H1 (cell line): ENCODE results near the gene ARID4B. TPM values are rescaled to one million over a fixed set of nuclear protein-coding genes. Genes with fewer than 3 reads are reported as not detected.

Experiments used
- CTCF ChIA-PET: fragments of 300-600 bp; sonication (Branson Sonifier 250); formaldehyde crosslinking; loops from one replicate; lab custom pipeline; 2021; ENCODE audit not compliant: partially characterized antibody; lab: Charles Lee
- POLR2A ChIA-PET: fragments of 300-600 bp; sonication (Branson Sonifier 250); formaldehyde crosslinking; loops from one replicate; lab custom pipeline; 2021; ENCODE audit warnings: inconsistent platforms; ENCODE audit not compliant: partially characterized antibody; lab: Charles Lee
- DNase-seq, 2 experiments: peaks; one replicate each; pipeline versions ENCODE4 v3.0.0 to v3.0.0-alpha.2; 2010 to 2022; ENCODE audit warnings: low spot score in 2 of 2, low read depth in 1 of 2, mixed read lengths in 1 of 2
- FAIRE-seq: peaks from 2 replicates; lab custom pipeline; 2011; peaks lifted over from hg19 to GRCh38; lab: Jason Lieb, UNC
- H2AFZ ChIP-seq: 2 replicates; pipeline ENCODE4 v1.8.1; 2012; ENCODE audit warnings: low read length, inconsistent platforms
- H2AK5ac ChIP-seq: 2 replicates; pipeline ENCODE4 v1.6.1; 2013; ENCODE audit warnings: low read depth, low read length
- H2BK120ac ChIP-seq: replicated peaks from 2 replicates; pipeline ENCODE3; 2013; ENCODE audit warnings: low read depth, low read length, inconsistent platforms
- H2BK12ac ChIP-seq: 2 replicates; pipeline ENCODE4 v1.6.1; 2013; ENCODE audit warnings: low read depth, low read length
- H2BK15ac ChIP-seq: 2 replicates; pipeline ENCODE4 v1.6.1; 2013; ENCODE audit warnings: low read length
- H2BK20ac ChIP-seq: 2 replicates; pipeline ENCODE4 v1.6.1; 2013; ENCODE audit warnings: low read length
- H2BK5ac ChIP-seq: 2 replicates; pipeline ENCODE4 v1.6.1; 2013; ENCODE audit warnings: low read depth, low read length
- H3K14ac ChIP-seq: 2 replicates; pipeline ENCODE4 v1.6.1; 2013; ENCODE audit warnings: inconsistent platforms; ENCODE audit not compliant: insufficient read length
- H3K18ac ChIP-seq: 2 replicates; pipeline ENCODE4 v1.6.1; 2013; ENCODE audit warnings: low read length; ENCODE audit errors: extremely low read depth
- H3K23ac ChIP-seq: 2 replicates; pipeline ENCODE4 v1.6.1; 2013; ENCODE audit warnings: inconsistent platforms; ENCODE audit not compliant: insufficient read length
- H3K23me2 ChIP-seq: 2 replicates; pipeline ENCODE4 v1.6.1; 2013; ENCODE audit warnings: low read depth, low read length
- H3K27ac ChIP-seq: 2 replicates; pipeline ENCODE4 v1.6.1; 2011; ENCODE audit warnings: low read depth, low read length, inconsistent platforms
- H3K27me3 ChIP-seq, 4 experiments: replicated peaks in 1 of 4; 1 replicate in 1 of 4; 2 replicates in 3 of 4; pipeline versions ENCODE4 v1.6.1 to v1.8.1; 2011 to 2013; ENCODE audit warnings: low read length in 3 of 4, mild to moderate bottlenecking in 3 of 4, inconsistent platforms in 2 of 4, mixed read lengths in 2 of 4, moderate library complexity in 1 of 4; ENCODE audit not compliant: control insufficient read depth in 3 of 4, insufficient read depth in 3 of 4; ENCODE audit errors: extremely low read depth in 1 of 4
- H3K36me3 ChIP-seq, 4 experiments: 2 replicates each; pipeline versions ENCODE4 v1.6.1 to v1.8.1; 2011 to 2013; ENCODE audit warnings: mild to moderate bottlenecking in 4 of 4, low read length in 3 of 4, moderate library complexity in 2 of 4, control low read depth in 1 of 4, inconsistent platforms in 1 of 4; ENCODE audit not compliant: insufficient read depth in 4 of 4, control insufficient read depth in 2 of 4
- H3K4ac ChIP-seq: replicated peaks from 2 replicates; pipeline ENCODE3; 2013; ENCODE audit warnings: low read length, low read depth, mixed read lengths, inconsistent platforms; ENCODE audit not compliant: insufficient read length
- H3K4me1 ChIP-seq, 4 experiments: replicated peaks in 1 of 4; 1 replicate in 1 of 4; 2 replicates in 3 of 4; pipeline versions ENCODE4 v1.6.1 to v1.8.1; 2011 to 2013; ENCODE audit warnings: low read length in 3 of 4, inconsistent platforms in 2 of 4, mixed read lengths in 1 of 4; ENCODE audit not compliant: insufficient read depth in 4 of 4, control insufficient read depth in 3 of 4
- H3K4me2 ChIP-seq, 2 experiments: 2 replicates each; pipeline versions ENCODE4 v1.6.1 to v1.8.1; 2011 to 2013; ENCODE audit warnings: low read depth in 2 of 2, low read length in 2 of 2, control low read depth in 1 of 2, inconsistent platforms in 1 of 2, mild to moderate bottlenecking in 1 of 2; ENCODE audit not compliant: insufficient read depth in 1 of 2
- H3K4me3 ChIP-seq, 4 experiments: fragments of 200-600, 300-600 bp in 1 of 4; sonication (generic), shearing (Covaris generic), sonication (Bioruptor Twin) in 1 of 4; 2 replicates each; pipeline versions ENCODE4 v1.5.1 to v1.8.1; 2011 to 2016; ENCODE audit warnings: low read length in 4 of 4, low read depth in 3 of 4, control low read depth in 2 of 4, inconsistent platforms in 2 of 4, mild to moderate bottlenecking in 2 of 4, mixed read lengths in 1 of 4, moderate library complexity in 1 of 4; ENCODE audit not compliant: insufficient read depth in 2 of 4; ENCODE audit errors: extremely low read depth in 1 of 4
- H3K56ac ChIP-seq: replicated peaks from 2 replicates; pipeline ENCODE3; 2013; ENCODE audit warnings: low read depth, mild to moderate bottlenecking, mixed read lengths, low read length, inconsistent platforms; ENCODE audit not compliant: insufficient read length
- H3K79me1 ChIP-seq: 2 replicates; pipeline ENCODE4 v1.6.1; 2013; ENCODE audit warnings: low read depth, low read length, control low read depth
- H3K79me2 ChIP-seq, 2 experiments: 2 replicates each; pipeline versions ENCODE4 v1.6.1 to v1.8.1; 2012 to 2013; ENCODE audit warnings: low read length in 2 of 2, mild to moderate bottlenecking in 2 of 2, inconsistent platforms in 1 of 2; ENCODE audit not compliant: insufficient read depth in 2 of 2, control insufficient read depth in 1 of 2
- H3K9ac ChIP-seq, 4 experiments: replicated peaks in 1 of 4; 1 replicate in 1 of 4; 2 replicates in 3 of 4; pipeline versions ENCODE4 v1.6.1 to v1.8.1; 2011 to 2013; ENCODE audit warnings: low read depth in 3 of 4, low read length in 3 of 4, control low read depth in 2 of 4, mild to moderate bottlenecking in 2 of 4, moderate library complexity in 2 of 4, inconsistent platforms in 1 of 4; ENCODE audit errors: extremely low read depth in 1 of 4
- H3K9me3 ChIP-seq, 2 experiments: 2 replicates each; pipeline versions ENCODE4 v1.6.1 to v1.8.1; 2012 to 2013; ENCODE audit warnings: mild to moderate bottlenecking in 2 of 2, moderate library complexity in 2 of 2, control low read depth in 1 of 2, inconsistent platforms in 1 of 2, low read depth in 1 of 2, low read length in 1 of 2, mixed read lengths in 1 of 2; ENCODE audit not compliant: insufficient read depth in 2 of 2
- H4K20me1 ChIP-seq, 2 experiments: replicated peaks in 1 of 2; 2 replicates each; pipeline versions ENCODE3 to v1.8.1; 2011 to 2013; ENCODE audit warnings: inconsistent platforms in 2 of 2, low read length in 2 of 2, mild to moderate bottlenecking in 1 of 2; ENCODE audit not compliant: insufficient read depth in 2 of 2, control insufficient read depth in 1 of 2
- H4K5ac ChIP-seq: 2 replicates; pipeline ENCODE4 v1.6.1; 2013; ENCODE audit warnings: low read length, low read depth, mixed read lengths, inconsistent platforms; ENCODE audit not compliant: insufficient read length
- H4K8ac ChIP-seq: 2 replicates; pipeline ENCODE4 v1.8.0; 2013; ENCODE audit warnings: mild to moderate bottlenecking, moderate library complexity, low read length, inconsistent platforms; ENCODE audit not compliant: insufficient read depth; ENCODE audit errors: extremely low read depth
- H4K91ac ChIP-seq: replicated peaks from 2 replicates; pipeline ENCODE3; 2013; ENCODE audit warnings: low read length, mixed read lengths, inconsistent platforms; ENCODE audit not compliant: insufficient read length
- CHD1 ChIP-seq: IDR thresholded peaks from 2 replicates; pipeline ENCODE4 v1.6.1; 2012; ENCODE audit warnings: low read depth, low read length, improper control_type of control experiment
- GABPA ChIP-seq: IDR thresholded peaks from 2 replicates; pipeline ENCODE4 v1.6.1; 2011; ENCODE audit warnings: mild to moderate bottlenecking, low read length, moderate library complexity, borderline replicate concordance; ENCODE audit not compliant: insufficient read depth
- HDAC2 ChIP-seq, 2 experiments: fragments of 300-600 bp in 1 of 2; sonication (generic) in 1 of 2; IDR thresholded peaks; 2 replicates each; pipeline ENCODE4 v1.6.1; 2011 to 2012; ENCODE audit warnings: low read depth in 2 of 2, low read length in 2 of 2, mild to moderate bottlenecking in 2 of 2, moderate library complexity in 2 of 2, borderline replicate concordance in 1 of 2, inconsistent platforms in 1 of 2
- NANOG ChIP-seq: IDR thresholded peaks from 2 replicates; pipeline ENCODE4 v1.6.1; 2011; ENCODE audit warnings: low read length, low read depth, mild to moderate bottlenecking, inconsistent platforms; ENCODE audit not compliant: insufficient read depth, poor library complexity, severe bottlenecking
- NRF1 ChIP-seq: IDR thresholded peaks from 2 replicates; pipeline ENCODE4 v1.6.1; 2011; ENCODE audit warnings: mild to moderate bottlenecking, low read depth, low read length, improper control_type of control experiment
- SIRT6 ChIP-seq: IDR thresholded peaks from one replicate; pipeline ENCODE4 v1.7.1; 2012; ENCODE audit warnings: low read length, inconsistent platforms
- SP4 ChIP-seq: IDR thresholded peaks from 2 replicates; pipeline ENCODE4 v1.6.1; 2012; ENCODE audit warnings: low read length, inconsistent platforms
- YY1 ChIP-seq: IDR thresholded peaks from 2 replicates; pipeline ENCODE4 v1.6.1; 2011; ENCODE audit warnings: low read depth, mild to moderate bottlenecking, low read length
- WGBS, 2 experiments: shearing (Covaris generic) in 1 of 2; methylation state at CpG; one replicate each; pipeline versions ENCODE4 v1.1.6 to v1.1.7; 2013 to 2015; ENCODE audit warnings: low lambda C conversion rate in 2 of 2, mixed read lengths in 2 of 2, inconsistent platforms in 1 of 2, low coverage in 1 of 2, missing lambda C conversion rate in 1 of 2; ENCODE audit not compliant: insufficient replicate concordance in 2 of 2, insufficient coverage in 1 of 2, insufficient read length in 1 of 2; ENCODE audit errors: extremely low coverage in 1 of 2, missing lambda C conversion rate in 1 of 2; 5-methylcytosine and 5-hydroxymethylcytosine counted together
- polyA plus RNA-seq, 7 experiments: library from polyadenylated mRNA; depleted of rRNA in 3 of 7; stranded (reverse) in 5 of 7; unstranded in 2 of 7; fragments of >200 nt in 5 of 7; fragments of 200-250 nt in 2 of 7; gene quantifications; 1 replicate in 5 of 7; 2 replicates in 1 of 7; 4 replicates in 1 of 7; pipeline versions ENCODE4 v1.2.1 to v1.2.3, GENCODE V29; 2011 to 2013; ENCODE audit warnings: missing spikeins in 2 of 7, mixed read lengths in 2 of 7
- total RNA-seq: library from RNA; stranded (reverse); fragmentation: NEBNext Ultra II Directional; extraction: Animal tissue kit (Norgen Biotek cat#: 25700); gene quantifications from 2 replicates; pipeline ENCODE4 v1.2.1, GENCODE V29; 2021

The ARID4B gene
- total and polyA plus RNA-seq, 2 of the 8 experiments (the other 6 are each of a cell fraction or from before 2014, with no cell fraction given) = 5.1 to 28.8 TPM

DNA sequence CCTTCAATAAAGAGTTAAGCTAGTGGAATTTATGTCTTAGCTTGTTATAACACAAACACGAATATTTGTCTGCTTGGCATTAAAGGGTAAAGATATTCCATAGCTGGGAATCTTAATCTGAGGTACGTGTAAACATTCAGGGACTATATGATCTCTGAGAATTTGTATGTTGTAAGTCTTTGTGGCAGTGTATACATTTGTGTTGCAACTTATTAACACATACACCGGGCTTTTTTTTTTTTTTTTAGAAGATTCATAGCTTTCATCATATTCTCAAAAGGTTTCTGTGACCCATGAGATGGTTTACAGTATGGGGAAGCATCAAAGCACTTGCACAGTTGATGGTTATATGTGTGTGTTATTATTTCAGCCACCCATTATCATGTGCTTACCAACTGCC lies 3.4 kb upstream of the ARID4B start:
- no peak for DNase-seq
- ChIA-PET CTCF (interaction anchor here (0.6 to 5.1 kb wide), 6 partner anchors 19 to 530 kb away, joined by 3 to 34 read pairs (median 3); no protein-coding TSS in a partner anchor), POLR2A (interaction anchor here (0.6 to 6.8 kb wide), 4 partner anchors 10 to 92 kb away, joined by 3 to 39 read pairs (median 4); no protein-coding TSS in a partner anchor)
- Histone ChIP-seq H2BK12ac (no peak overlapping the region), H3K79me2 (peaks cover 5 to 78% of the 10 kb centered on the region in 2 experiments; a peak in 3 of 4 replicates), H3K9ac (no peak overlapping the region), H3K23me2 (peaks cover 5% of the 10 kb centered on the region), H3K4ac (no peak overlapping the region), H2AFZ (no peak overlapping the region), H2BK15ac (no peak overlapping the region), H4K8ac (no peak overlapping the region), H3K27ac (no peak overlapping the region), H3K18ac (no peak overlapping the region), H4K20me1 (peaks cover 0 to 3% of the 10 kb centered on the region in 2 experiments), H2BK5ac (no peak overlapping the region), H3K36me3 (peaks cover 0 to 12% (median 2%) of the 10 kb centered on the region in 4 experiments; a peak in 2 of 8 replicates), H2BK20ac (no peak overlapping the region), H3K9me3 (no peaks in the 10 kb centered on the region), H3K4me1 (peaks cover 0 to 3% (median 1%) of the 10 kb centered on the region in 4 experiments; a peak in 3 of 7 replicates), H3K23ac (no peak overlapping the region), H4K5ac (no peak overlapping the region), H3K4me3 (peak overlapping the region in 1 of 4 experiments; percentile 82; a peak in 2 of 8 replicates), H3K56ac (no peak overlapping the region), H3K79me1 (no peaks in the 10 kb centered on the region), H3K14ac (no peak overlapping the region), H4K91ac (no peak overlapping the region), H2AK5ac (no peak overlapping the region), H3K27me3 (no peaks in the 10 kb centered on the region), H2BK120ac (no peak overlapping the region), H3K4me2 (peak overlapping the region; percentile 26 to 52; a peak in 2 of 4 replicates)
- 87% methylated on average over 3 of the region's 3 CpGs; no CpG with 5 or more reads in 1 of the 2 experiments for WGBS, 2 experiments
- TF ChIP-seq NRF1 (no peak), CHD1 (no peak), GABPA (no peak), SP4 (no peak), HDAC2 (IDR thresholded peaks at IDR 0.05; ENCODE audit: borderline replicate concordance in 1 of 2, low read depth in 2 of 2, low read length in 2 of 2) (no peak), YY1 (no peak), SIRT6 (no peak), NANOG (no peak)
- FAIRE-seq = no peak
